Pericardium fibroblast (primary cell): ENCODE data around the gene ZNF724. TPM values are rescaled to one million over a fixed set of nuclear protein-coding genes. Genes with fewer than 3 reads are reported as not detected.

Experiments
- total RNA-seq: library from RNA; depleted of rRNA; stranded (reverse); fragments of >200 nt; gene quantifications from 2 replicates; pipeline ENCODE4 v1.2.3, GENCODE V29; 2015

The ZNF724 gene
- 0.34 and 2.0 TPM in 2 replicates for total RNA-seq

GRCh38 chr19:23249911-23250649 is at the start of gene ZNF724:
Gene ZNF724, minus strand, starts transcription at chr19:23250394. Its CDS starts 152 bp downstream, at chr19:23250242.

Other genes starting within 250 kb of the ZNF724 start
- 0.09 TPM in 1 of 2 replicates, not detected in the other for gene ZNF728, start 247.2 kb downstream of the ZNF724 start, total RNA-seq
- 1.5 TPM in 1 of 2 replicates, not detected in the other for gene ZNF730, start 133.4 kb downstream of the ZNF724 start, total RNA-seq
- 13.3 and 17.1 TPM in 2 replicates for gene ZNF91, start 145.1 kb upstream of the ZNF724 start, total RNA-seq